ENCODE results near the gene SEC14L5. TPM values are rescaled to one million over a fixed set of nuclear protein-coding genes. Genes with fewer than 3 reads are reported as not detected.

SEC14L5 gene
- total and polyA plus RNA-seq, 2 donors (not counting 3 experiments of a cell fraction or from before 2014, with no cell fraction given), result not detected

GRCh38 chr16:5005916-5006315 is 47.8 kb downstream of the SEC14L5 start:
- H3K9me1 ChIP-seq (replicated peaks; ENCODE audit: control insufficient read depth, extremely low read depth, insufficient read depth, low read length), result no peaks in the 10 kb centered on the region
- H3K79me2 ChIP-seq (ENCODE audit: control insufficient read depth, insufficient read depth, low read length), result no peaks in the 10 kb centered on the region
- POLR2A ChIA-PET, result no interaction called here
- intact Hi-C loops (cut with micrococcal nuclease) (no loop called here), dilution Hi-C loops (cut with MboI; ENCODE audit: extremely low pct_ligation_motif_present, low sequenced_read_pairs) (no loop called here)
- H3K36me3 ChIP-seq (ENCODE audit: control insufficient read depth in 2 of 2, extremely low read depth in 1 of 2, insufficient read depth in 2 of 2, low read length in 2 of 2), result no peaks in the 10 kb centered on the region
- no peak overlapping the region for H3K4me3 ChIP-seq (replicated peaks in 1 of 3; ENCODE audit: insufficient read depth in 1 of 3, low read depth in 1 of 3, low read length in 3 of 3)
- no peaks in the 10 kb centered on the region for H3K4me1 ChIP-seq (ENCODE audit: control insufficient read depth, extremely low read depth, insufficient read depth, low read length)
- H2AFZ ChIP-seq (ENCODE audit: low read depth, low read length), result no peak overlapping the region
- DNase-seq (ENCODE audit: low read depth, low spot score) (no peak), FAIRE-seq (no peak)
- no peak overlapping the region for H3K27ac ChIP-seq (ENCODE audit: insufficient read depth, low read depth, low read length)
- no peaks in the 10 kb centered on the region for H3K9me3 ChIP-seq (replicated peaks; ENCODE audit: control insufficient read depth, insufficient read depth, low read length)
- no peaks in the 10 kb centered on the region for H4K20me1 ChIP-seq (replicated peaks; ENCODE audit: control insufficient read depth, extremely low read depth, insufficient read depth, low read length)
- CTCF ChIA-PET, result interaction anchor here (1.4 kb wide), 1 partner anchor 18 kb away, joined by 3 read pairs; no protein-coding TSS in a partner anchor
- no TSS peak for BruUV-seq (replicated peaks)
- no peak overlapping the region for H3K9ac ChIP-seq (replicated peaks; ENCODE audit: extremely low read depth, insufficient read depth, low read length)
- TF ChIP-seq FOS (IDR thresholded peaks at IDR 0.05; ENCODE audit: borderline replicate concordance, insufficient read depth, low read length), result no peak
- TF ChIP-seq EZH2 (IDR thresholded peaks at IDR 0.05; ENCODE audit: borderline replicate concordance, low read depth, low read length, severe bottlenecking), result no peak
- TF ChIP-seq MYC (IDR thresholded peaks at IDR 0.05; ENCODE audit: low read depth, low read length), result no peak
- TF ChIP-seq POLR2AphosphoS5 (IDR thresholded peaks at IDR 0.05; ENCODE audit: insufficient read depth, low read depth, low read length), result no peak
- TF ChIP-seq POLR2A (IDR thresholded peaks at IDR 0.05; ENCODE audit: low read depth, low read length), result no peak
- TF ChIP-seq, protein P1, sequence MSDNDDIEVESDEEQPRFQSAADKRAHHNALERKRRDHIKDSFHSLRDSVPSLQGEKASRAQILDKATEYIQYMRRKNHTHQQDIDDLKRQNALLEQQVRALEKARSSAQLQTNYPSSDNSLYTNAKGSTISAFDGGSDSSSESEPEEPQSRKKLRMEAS (IDR thresholded peaks at IDR 0.05; ENCODE audit: insufficient read depth, insufficient read length), result no peak
- no peak for TF ChIP-seq JUN (IDR thresholded peaks at IDR 0.05; ENCODE audit: borderline replicate concordance, insufficient read depth, insufficient read length, low read depth)
- TF ChIP-seq GATA2 (IDR thresholded peaks at IDR 0.05; ENCODE audit: insufficient read depth, insufficient read length, low read depth, low read length), result no peak
- TF ChIP-seq CTCF (IDR thresholded peaks at IDR 0.05; ENCODE audit: extremely low read depth in 1 of 2, insufficient read depth in 1 of 2, low read depth in 1 of 2, low read length in 2 of 2), result no peak
- H3K27me3 ChIP-seq (ENCODE audit: control insufficient read depth in 2 of 2, insufficient read depth in 2 of 2, low read length in 2 of 2), result no peaks in the 10 kb centered on the region
- H3K4me2 ChIP-seq (ENCODE audit: insufficient read depth, low read length), result no peak overlapping the region

All from endothelial cell of umbilical vein (primary cell).